GM18907 (cell line): ENCODE measurements around the gene NTMT1.

Experiments used
- ATAC-seq: cut with Tn5 transposase; IDR thresholded peaks from one replicate; pipeline ENCODE4 v1.9.1; 2021; ENCODE audit warnings: mild to moderate bottlenecking, moderate library complexity; ENCODE audit not compliant: unreplicated experiment

The NTMT1 gene

DNA sequence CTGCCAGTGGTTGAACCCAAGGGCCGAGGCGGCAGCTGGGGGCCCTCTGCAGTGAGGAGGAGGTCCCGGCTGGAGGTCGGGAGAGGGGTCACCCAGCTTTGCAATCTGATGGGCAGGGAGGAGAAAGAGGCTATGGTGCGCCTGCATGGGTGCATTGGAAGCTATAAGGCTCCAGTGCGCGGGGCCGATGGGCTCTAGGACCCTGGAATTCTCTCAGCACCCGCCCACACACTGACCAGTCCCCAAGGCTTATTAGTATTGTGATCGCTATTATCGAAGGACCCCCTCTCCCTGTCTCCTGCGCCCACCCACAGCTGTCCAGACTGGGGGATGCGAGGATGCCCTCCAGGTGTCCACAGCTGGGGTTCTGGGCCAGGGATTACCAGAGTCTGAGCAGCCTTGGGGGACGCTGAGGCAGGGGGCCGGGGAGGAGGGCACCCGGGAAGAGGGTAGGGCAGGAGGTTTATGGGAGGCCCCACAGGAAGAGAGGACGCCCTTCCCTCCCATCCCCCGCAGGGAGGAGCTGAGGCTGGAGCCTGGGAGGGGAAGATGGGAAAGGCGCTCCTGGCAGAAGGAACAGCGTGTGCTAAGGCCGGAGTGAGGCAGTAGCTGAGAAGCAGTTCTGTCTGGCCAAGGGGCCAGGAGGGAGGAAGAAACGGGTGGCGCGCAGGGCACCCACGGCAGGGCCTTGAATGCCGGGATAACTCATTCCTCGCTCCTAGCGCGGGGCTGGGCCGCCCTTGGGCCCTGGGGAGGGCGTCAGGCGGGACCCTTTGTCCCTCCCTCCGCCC lies 29.2 kb upstream of the NTMT1 start:
- ATAC-seq: no peak

DNA sequence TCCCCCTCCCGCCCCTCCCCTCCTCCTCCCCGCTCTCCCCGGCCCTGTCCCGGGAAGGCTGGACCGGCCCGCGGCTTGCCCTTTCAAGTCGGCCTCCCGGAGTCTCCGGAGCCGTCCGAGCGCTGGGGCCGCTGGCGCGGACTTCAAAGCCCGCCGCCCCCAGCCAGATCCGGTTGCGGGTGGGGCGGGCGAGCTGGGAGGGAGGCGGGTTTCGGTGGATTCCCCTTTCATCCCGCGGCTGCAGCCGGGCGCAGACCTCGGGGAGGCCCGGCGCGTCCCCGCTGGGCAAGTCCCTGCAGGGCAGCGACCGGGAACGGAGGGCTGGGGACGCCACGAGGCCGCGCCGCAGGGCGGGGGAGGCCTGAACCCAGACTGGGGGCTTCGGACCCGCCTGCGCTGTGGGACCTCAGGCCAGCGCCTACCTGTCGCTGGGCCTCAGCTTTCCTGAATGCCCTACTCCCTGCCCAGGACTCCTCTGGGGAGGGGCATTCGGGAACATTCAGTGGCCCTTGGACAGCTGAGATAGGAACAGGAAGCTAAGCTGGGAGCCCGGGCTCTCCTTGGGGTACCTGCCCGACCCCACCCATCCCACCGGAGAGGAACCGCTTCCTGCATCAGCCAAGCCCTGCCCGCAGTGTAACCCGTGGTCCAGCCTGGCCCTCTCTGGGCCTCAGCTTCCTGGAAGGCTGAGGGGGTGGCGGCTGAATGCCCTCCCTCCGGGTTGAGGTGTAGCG lies 28.4 kb upstream of the NTMT1 start:
- ATAC-seq: peak; percentile 64

DNA sequence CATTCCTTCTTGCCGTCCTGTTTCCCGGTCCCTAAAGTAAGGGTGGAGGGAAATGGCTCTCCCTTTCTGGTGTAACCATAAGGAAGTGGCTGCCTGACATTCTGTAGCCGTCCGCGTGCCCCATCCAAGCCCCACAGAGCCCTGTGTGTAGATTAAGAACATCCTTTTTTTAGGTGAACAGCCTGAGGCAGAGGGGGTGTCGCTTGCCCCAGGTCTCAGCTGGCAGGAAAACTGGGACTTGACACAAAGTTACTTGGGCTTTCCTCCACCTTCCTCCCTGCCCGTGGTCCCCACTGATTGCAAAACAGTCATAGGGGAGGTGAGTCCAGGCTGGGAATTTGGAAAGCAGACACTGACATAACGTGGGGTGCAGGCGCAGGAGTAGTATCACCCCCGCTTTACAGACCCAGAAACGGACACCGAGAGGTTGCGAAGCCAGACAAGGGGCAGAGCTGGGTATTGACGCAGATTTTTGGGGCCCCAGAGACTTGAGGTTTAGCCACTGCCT lies 27.8 kb upstream of the NTMT1 start:
- no peak for ATAC-seq

DNA sequence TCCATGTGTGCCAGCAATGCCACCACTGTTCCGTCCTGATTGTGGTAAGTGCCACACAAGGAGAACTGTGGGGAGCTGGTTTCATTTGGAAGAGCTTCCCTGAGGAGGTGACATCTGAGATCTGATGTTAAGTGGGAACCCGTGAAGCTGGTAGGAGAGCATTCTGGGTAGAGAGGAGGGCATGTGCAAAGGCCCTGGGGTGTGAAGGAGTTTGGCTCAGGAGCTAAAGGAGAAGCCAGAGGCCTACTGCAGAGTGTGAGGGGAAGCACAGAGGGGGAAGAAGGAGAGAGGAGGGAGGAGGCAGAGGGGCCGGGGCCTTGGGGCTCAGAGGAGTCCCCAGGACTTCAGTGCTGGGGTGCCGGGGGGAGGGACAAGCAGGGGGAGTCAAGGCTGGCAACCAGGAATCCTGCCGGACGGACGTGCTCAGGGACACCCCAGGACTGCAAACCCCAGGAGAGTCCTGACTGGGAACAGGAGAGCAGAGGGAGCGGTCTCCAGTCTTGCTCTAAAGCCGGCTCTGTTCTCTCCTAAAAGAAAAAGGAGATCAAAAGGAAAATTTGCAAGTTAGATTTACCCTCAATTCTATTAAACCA lies 24.8 kb upstream of the NTMT1 start:
- no peak for ATAC-seq

DNA sequence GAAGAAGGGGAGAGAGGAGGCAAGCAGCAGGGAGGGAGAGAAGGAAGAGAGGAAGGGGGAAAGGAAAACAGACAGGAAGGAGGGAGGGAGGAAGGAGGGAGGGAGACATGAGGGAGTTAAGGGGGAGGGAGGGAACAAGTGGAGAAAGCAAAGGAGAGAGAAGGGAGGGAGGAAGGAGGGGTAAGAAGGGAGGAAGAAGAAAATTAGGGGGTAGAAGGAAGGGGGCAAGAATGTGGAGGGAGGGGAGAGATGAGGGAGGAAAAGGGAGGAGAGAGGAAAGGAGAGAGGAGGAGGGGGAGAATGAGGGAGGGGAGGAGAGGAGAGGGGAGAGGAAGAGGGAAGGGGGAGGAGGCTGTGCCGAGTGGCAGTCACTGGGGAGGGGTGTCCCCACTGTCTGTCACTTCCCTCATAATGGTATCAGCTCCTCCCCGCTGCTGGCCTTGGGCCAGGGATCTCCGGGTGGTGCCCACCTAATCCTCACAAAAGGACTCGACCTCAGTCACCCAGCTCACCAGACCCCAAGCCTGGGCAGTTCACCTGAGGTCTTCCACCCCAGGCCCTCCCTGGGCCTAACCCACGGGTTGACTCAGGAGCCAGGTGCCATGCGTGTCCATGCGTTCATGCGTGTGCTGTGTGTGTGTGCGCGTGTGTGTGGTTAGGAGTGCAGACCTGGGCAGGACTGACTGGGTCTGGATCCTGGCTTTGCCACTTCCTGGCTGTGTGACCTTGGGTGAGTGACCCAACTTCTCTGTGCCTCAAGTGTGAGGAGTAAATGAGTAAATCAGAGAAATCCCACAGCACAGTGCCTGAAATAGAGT lies 23.2 kb upstream of the NTMT1 start:
- ATAC-seq: no peak

DNA sequence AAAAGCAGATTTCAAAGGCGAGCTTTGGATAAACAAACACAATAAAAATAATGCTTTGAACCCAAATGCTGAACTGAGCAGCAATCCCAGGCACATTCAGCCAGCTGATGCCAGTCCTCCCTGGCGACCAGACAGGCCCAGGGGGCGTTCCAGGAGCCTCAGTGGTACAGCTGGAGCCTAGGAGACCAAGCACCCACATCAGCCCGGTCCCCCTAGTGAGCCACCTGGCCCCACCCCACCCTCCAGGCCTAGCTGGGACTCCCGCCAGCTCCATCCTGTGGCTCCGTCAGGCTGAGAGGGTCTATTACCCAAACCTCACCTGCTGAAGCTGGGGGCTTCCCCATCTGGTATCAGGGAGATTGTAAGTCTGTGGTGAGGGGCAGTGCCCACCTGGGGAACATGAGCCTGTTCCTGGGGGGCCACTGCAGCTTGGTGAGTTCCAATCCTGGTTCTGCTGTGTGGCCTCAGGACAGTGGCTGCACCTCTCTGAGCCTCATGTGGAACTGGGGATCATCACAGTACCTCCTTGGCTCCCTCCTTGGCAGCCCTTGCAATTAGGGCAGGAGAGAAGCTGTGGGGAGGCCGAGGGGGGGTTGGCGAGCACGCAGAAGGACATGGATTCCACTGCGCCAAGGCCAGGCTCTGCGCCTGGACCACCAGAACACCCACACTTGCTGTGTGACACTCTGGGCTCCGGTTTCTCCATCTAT lies 21.8 kb upstream of the NTMT1 start:
- no peak for ATAC-seq

DNA sequence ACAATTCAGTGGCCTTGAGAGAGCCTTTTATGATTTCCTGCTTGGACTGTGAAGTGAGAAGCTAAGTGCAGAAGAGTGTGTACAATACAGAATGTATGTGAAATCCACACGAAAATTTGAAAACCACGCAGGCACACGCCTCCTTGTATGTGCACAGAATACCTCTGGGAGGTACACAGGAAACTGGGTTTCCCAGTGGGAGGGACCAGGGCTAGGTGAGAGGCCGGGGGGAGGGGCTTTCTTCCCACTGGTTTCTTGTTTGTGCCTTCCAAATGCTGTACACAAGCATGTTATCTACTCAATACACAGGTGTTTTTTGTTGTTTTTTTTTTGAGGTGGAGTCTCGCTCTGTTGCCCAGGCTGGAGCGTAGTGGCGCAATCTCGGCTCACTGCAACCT lies 21.2 kb upstream of the NTMT1 start:
- no peak for ATAC-seq

DNA sequence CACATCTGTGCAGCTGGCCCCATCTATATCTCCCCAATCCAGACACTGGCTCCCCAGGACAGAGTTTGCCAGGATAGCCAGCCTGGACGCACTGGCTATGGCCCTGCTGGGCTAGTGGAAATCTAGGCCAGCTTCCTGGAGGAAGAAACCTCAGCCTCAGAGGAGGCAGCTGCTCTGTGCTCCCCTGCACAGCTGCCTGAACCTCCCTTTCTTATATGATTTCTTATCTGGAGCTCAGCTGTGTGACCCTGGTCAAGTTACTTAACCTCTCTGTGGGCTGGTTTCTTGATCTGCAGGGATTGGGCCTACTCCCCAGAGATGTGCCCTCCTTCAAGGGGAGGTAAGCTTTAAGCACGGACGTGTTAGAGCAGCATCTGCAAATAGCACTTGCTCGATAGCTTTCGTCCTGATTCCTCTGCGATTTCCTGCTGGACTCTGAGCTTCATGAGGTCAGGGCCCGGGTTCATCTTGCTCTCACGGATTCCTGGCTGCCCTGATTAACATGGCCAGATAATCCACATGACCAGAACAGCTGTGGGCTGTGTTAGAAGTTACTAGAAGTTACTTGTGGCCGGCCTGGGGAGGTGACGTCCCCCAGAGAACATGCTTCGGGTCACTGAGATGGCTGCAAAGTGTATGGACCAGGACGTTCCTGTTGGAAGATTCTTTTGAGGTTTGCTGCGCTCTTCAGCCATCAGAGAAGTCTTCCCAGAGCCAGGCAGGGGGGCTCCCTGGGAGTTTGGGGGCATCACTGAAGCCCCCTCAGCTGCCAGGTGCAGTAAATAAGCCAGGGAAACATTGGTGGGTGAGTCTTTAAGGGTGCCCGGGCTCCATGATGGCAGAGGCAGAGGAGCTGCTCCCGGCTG lies 19.6 kb upstream of the NTMT1 start:
- ATAC-seq: no peak

DNA sequence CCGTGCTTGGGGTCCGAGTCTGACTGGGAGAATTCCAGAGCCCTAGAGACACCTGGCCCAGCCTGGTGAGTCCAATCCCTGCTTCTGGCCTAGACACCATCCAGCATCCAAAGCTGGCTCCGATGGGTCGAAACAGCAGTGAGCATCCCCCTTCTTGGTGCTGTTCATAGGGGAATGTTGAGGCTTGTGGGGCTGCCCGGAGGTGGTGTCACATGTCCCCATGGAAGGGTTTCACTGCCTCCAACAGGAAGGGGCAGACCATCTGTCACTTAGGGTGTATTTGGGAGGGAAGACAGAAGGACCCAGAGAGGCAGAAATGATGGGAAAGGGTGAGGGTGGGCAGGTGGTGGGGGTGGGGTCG lies 19.0 kb upstream of the NTMT1 start:
- ATAC-seq: no peak

DNA sequence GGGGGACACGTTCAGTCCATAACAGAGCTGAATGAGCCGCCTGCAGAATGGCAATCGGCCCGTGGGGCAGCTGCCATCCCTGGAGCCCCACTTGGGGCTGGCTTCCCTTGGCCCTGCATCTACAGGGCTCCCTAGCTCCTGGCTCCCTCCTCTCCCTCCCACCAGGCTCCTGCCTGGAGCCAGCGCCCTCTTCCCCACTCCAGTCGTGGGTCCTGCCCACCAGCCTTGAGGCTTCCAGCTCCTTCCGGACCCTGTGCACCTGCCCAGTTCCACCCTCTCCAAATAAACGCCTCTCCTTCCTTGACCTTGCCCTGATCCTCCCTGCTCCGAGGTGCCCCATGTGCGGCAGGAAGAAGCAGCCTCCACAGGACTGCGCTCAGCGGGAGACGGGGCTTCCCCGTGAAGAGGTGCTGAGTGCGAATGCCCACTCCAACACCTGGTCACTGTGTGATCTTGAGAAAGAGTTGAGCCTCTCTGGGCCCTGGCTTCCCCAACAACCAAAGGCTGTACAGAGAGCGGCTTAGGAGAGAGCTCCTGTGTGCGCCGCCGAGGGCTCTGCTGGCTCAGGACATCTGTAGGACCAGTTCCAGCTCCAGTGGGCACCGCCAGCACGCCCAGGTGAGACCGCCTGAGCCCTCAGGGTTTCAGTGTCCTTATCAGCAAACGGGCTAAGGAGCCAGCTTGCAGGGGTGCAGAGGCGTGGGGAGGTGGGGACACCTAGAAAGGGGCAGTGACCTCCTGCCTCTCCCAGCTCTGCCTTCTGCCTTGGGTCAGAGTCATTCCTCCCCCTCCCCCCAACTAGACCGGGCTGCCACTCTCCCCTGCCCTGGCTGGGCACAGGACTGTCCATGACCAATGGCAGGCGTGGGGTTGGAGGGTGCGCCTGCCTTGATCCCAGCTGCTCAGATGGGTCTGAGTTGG lies 17.1 kb upstream of the NTMT1 start:
- ATAC-seq: no peak

DNA sequence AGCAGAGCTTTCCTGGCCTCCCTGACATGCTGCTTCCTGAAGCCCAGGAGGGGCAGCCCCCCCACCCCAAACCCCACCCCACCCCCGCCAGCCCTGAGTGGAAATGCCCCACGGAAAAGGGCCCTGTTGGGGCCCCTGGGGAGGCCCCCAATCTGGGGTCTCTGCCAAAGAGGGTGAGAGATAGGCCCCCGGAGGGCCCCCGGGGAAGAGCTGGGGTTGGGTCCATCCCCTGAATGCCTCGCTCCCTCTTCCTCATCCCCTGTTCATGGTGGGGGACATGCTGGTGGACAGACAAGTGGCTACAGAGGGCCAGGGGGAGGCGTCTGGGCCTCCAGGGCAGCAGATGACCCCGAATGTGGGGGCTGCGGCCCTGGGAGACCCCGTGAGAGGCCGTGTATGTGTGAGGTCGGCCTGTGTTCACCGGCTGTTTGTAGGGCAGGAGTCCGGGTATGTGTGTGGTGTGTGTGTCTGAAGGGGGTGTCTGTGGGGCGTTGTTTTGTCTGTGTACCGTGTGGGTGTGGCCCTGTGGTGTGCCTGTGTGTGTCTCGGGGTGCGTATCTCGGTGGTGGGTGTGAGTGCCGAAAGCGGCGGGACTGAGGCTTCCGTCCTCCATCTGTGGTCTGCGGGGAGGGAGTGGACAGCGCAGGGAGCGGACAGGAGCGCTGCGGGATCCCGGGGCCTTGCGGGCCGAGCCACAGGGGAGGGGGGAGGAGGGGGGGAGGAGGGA lies 16.3 kb upstream of the NTMT1 start:
- no peak for ATAC-seq

DNA sequence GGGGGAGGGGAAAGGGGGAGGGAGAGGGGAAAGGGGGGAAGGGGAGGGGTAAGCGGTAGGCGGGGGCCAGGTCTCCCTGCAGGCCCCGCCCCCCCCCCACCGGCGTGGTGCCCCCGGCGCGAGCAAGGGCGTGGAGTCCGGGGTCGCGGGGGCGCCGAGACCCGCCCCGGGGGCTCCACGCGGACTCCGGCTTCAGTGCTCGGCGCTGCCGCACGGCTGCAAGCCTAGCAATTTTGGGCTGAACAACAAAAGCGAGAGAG lies 15.8 kb upstream of the NTMT1 start:
- no peak for ATAC-seq

DNA sequence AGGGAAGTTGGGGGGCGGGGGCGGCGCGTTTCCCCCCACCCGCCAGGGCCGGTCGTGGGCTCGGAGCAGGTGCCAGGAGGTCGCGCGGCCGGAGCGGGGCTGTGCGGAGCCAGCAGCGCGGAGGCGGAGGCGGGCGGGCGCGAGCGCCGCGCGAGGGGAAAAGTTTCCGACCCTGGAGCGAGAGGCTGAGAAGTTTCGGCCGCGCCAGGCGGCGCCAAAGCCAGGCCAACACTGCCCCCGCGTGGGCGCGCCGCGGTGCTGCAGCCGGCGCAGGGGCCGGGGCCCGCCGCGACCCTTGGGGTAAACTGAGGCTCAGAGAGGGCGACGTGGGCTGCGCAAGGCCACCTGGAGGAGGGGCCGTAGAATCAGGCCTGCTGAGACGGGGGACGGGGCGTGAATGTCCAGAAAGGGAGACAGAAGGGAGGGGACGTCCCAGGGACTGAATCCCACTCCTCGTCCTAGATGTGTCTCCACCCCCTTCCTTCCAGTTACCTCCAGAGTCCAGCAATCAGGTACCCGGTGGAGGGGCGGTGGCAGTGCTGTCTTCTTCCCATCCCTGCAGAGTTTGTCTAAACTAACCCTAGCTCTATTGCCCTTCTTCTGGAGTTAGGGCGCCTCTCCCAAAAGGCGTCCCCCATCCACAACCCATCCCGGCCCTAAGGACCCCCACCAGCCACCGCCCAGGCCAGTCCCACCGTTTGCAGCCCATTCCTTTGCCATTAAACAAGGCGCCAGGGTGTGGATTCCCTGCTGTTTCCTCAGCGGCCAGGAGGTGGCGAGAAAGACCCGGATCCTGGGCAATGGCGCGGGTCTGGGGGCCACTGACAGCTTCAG lies 15.3 kb upstream of the NTMT1 start:
- ATAC-seq: peak; percentile 46

DNA sequence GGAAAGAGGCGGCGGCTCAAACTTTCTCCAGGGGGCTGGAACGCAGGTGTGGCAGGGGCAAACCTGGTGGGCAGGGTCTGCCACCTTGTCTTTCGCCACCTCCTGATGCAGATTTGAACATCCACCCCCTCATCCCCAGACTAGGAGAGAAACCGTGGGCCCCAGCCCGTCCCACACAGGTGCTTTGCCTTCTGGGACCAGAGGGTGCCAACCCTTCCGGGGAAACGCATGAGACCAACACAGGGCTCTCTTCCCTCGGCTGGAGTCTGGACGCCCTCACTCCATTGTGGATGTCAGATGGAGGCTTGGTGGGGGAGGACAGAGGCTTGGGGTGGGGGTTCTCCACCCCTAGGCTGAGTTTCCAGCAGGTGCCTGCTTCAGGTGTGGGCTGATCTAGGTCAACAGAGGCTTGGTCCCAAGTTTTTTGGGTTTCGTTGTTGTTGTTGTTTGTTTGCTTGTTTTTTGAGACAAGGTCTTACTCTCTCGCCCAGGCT lies 14.6 kb upstream of the NTMT1 start:
- ATAC-seq: no peak

DNA sequence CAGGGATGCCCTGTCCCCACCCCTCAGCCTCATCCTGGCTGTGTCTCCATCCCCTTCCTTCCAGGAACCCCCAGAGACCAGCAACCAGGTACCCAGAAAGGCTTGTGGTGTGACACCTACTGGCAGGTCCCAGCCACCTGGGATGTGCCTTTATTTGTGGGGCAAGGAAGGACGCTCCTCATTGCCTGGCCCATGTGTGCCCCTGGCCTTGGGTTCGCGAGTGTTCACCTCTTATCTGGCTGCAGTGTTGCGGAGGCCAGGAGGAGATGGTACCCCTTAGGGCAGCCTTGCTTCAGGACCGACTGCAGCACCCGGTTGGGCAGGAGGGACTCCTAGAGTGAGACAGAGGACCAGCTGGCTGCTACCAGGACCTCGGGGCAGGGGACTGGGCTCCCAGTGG lies 13.8 kb upstream of the NTMT1 start:
- no peak for ATAC-seq

DNA sequence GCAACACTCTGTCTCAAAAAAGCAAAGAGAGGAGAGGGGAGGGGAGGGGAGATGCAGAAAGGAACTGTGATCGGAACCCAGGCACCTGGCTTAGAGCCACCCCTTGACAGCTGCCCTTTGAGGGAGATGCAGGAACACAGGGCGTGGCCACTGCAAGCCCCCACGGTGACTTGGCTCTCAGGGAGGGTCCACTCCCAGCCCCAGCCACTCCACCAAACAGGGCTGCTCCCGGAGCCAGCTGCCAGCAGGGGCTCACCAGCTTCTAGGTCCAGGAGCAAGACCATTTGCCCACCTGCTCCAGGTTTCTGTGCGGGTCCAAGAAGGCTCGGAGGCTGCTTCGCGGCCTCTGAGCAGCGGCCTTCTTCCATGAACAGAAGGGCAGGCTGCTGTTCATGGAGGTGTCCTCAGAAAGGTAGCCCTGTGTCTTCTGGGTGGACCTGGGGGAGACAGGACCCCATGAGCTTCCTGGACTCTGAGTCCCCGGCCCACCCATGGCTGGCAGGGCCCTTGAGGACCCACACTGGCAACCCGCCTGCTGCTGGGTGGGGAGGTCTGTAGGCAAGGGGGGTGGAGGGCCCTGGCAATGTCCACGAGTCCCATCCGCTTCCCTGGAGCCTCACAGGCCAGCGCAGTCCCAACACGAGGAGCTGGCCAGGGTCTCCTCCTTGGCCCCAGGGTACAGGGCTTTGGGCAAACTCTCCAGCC lies 13.0 kb upstream of the NTMT1 start:
- no peak for ATAC-seq
